ENCODE results near the gene ROR2. TPM values are rescaled to one million over a fixed set of nuclear protein-coding genes. Genes with fewer than 3 reads are reported as not detected.

The ROR2 gene
- total and polyA plus RNA-seq, 2 donors (not counting 3 experiments of a cell fraction or from before 2014, with no cell fraction given): not detected

- Histone ChIP-seq H3K9ac (replicated peaks; ENCODE audit: extremely low read depth, insufficient read depth, low read length) (no peak overlapping the region), H3K79me2 (ENCODE audit: control insufficient read depth, insufficient read depth, low read length) (no peaks in the 10 kb centered on the region), H2AFZ (ENCODE audit: low read depth, low read length) (no peak overlapping the region), H3K27ac (ENCODE audit: insufficient read depth, low read depth, low read length) (no peak overlapping the region), H3K9me1 (replicated peaks; ENCODE audit: control insufficient read depth, extremely low read depth, insufficient read depth, low read length) (no peaks in the 10 kb centered on the region), H4K20me1 (replicated peaks; ENCODE audit: control insufficient read depth, extremely low read depth, insufficient read depth, low read length) (no peaks in the 10 kb centered on the region), H3K9me3 (replicated peaks; ENCODE audit: control insufficient read depth, insufficient read depth, low read length) (no peaks in the 10 kb centered on the region), H3K4me3 (replicated peaks in 1 of 3; ENCODE audit: insufficient read depth in 1 of 3, low read depth in 1 of 3, low read length in 3 of 3) (no peak overlapping the region), H3K27me3 (ENCODE audit: control insufficient read depth in 2 of 2, insufficient read depth in 2 of 2, low read length in 2 of 2) (no peaks in the 10 kb centered on the region), H3K4me2 (ENCODE audit: insufficient read depth, low read length) (no peak overlapping the region), H3K4me1 (ENCODE audit: control insufficient read depth, extremely low read depth, insufficient read depth, low read length) (no peaks in the 10 kb centered on the region), H3K36me3 (ENCODE audit: control insufficient read depth in 2 of 2, extremely low read depth in 1 of 2, insufficient read depth in 2 of 2, low read length in 2 of 2) (no peaks in the 10 kb centered on the region)
- ChIA-PET CTCF (no interaction called here), POLR2A (no interaction called here)
- FAIRE-seq (peak; percentile 4), DNase-seq (ENCODE audit: low read depth, low spot score) (no peak)
- intact Hi-C loops (cut with micrococcal nuclease) (no loop called here), dilution Hi-C loops (cut with MboI; ENCODE audit: extremely low pct_ligation_motif_present, low sequenced_read_pairs) (no loop called here)
- BruUV-seq (replicated peaks): no TSS peak
- TF ChIP-seq FOS (IDR thresholded peaks at IDR 0.05; ENCODE audit: borderline replicate concordance, insufficient read depth, low read length) (no peak), EZH2 (IDR thresholded peaks at IDR 0.05; ENCODE audit: borderline replicate concordance, low read depth, low read length, severe bottlenecking) (no peak)
Measured at GRCh38 chr9:91711755-91712601, 238.1 kb downstream of the ROR2 start.

DNA sequence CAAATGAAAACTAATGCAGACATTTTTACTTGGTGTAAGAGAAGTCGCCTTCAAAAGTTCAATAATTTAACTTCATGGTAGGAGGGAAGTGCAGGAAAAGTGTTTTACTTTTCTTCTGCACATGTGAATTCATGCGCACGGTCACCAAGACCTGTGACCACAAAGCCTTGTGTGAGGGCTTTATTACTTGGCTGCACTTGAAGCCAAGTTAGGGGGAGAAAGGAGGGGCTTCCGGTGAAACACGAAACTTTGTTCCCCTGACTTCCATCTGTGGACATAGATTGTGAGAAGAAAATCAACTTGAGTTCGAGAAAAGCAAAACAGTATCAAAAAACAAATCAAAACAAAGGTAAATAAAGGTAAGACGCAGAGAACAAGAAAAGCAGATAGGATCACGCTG is 239.9 kb downstream of the ROR2 start:
- H3K4me1 ChIP-seq (ENCODE audit: control insufficient read depth, extremely low read depth, insufficient read depth, low read length): no peaks in the 10 kb centered on the region
- ChIA-PET POLR2A (no interaction called here), CTCF (no interaction called here)
- H3K9ac ChIP-seq (replicated peaks; ENCODE audit: extremely low read depth, insufficient read depth, low read length): no peak overlapping the region
- H3K36me3 ChIP-seq (ENCODE audit: control insufficient read depth in 2 of 2, extremely low read depth in 1 of 2, insufficient read depth in 2 of 2, low read length in 2 of 2): no peaks in the 10 kb centered on the region
- H3K4me2 ChIP-seq (ENCODE audit: insufficient read depth, low read length): no peak overlapping the region
- TF ChIP-seq GATA2 (IDR thresholded peaks at IDR 0.05; ENCODE audit: insufficient read depth, insufficient read length, low read depth, low read length): no peak
- no peak for TF ChIP-seq POLR2AphosphoS5 (IDR thresholded peaks at IDR 0.05; ENCODE audit: insufficient read depth, low read depth, low read length)
- no peak for TF ChIP-seq JUN (IDR thresholded peaks at IDR 0.05; ENCODE audit: borderline replicate concordance, insufficient read depth, insufficient read length, low read depth)
- TF ChIP-seq, protein P1, sequence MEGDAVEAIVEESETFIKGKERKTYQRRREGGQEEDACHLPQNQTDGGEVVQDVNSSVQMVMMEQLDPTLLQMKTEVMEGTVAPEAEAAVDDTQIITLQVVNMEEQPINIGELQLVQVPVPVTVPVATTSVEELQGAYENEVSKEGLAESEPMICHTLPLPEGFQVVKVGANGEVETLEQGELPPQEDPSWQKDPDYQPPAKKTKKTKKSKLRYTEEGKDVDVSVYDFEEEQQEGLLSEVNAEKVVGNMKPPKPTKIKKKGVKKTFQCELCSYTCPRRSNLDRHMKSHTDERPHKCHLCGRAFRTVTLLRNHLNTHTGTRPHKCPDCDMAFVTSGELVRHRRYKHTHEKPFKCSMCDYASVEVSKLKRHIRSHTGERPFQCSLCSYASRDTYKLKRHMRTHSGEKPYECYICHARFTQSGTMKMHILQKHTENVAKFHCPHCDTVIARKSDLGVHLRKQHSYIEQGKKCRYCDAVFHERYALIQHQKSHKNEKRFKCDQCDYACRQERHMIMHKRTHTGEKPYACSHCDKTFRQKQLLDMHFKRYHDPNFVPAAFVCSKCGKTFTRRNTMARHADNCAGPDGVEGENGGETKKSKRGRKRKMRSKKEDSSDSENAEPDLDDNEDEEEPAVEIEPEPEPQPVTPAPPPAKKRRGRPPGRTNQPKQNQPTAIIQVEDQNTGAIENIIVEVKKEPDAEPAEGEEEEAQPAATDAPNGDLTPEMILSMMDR (IDR thresholded peaks at IDR 0.05; ENCODE audit: extremely low read depth in 1 of 2, insufficient read depth in 1 of 2, low read depth in 1 of 2, low read length in 2 of 2): no peak
- no peak for TF ChIP-seq MYC (IDR thresholded peaks at IDR 0.05; ENCODE audit: low read depth, low read length)
- TF ChIP-seq MAX (IDR thresholded peaks at IDR 0.05; ENCODE audit: insufficient read depth, insufficient read length): no peak
- no peak for TF ChIP-seq FOS (IDR thresholded peaks at IDR 0.05; ENCODE audit: borderline replicate concordance, insufficient read depth, low read length)
- no peak for TF ChIP-seq POLR2A (IDR thresholded peaks at IDR 0.05; ENCODE audit: low read depth, low read length)
- TF ChIP-seq EZH2 (IDR thresholded peaks at IDR 0.05; ENCODE audit: borderline replicate concordance, low read depth, low read length, severe bottlenecking): no peak
- no peak overlapping the region for H3K4me3 ChIP-seq (replicated peaks in 1 of 3; ENCODE audit: insufficient read depth in 1 of 3, low read depth in 1 of 3, low read length in 3 of 3)
- no peaks in the 10 kb centered on the region for H3K79me2 ChIP-seq (ENCODE audit: control insufficient read depth, insufficient read depth, low read length)
- FAIRE-seq: no peak
- H3K27ac ChIP-seq (ENCODE audit: insufficient read depth, low read depth, low read length): no peak overlapping the region
- intact Hi-C loops (cut with micrococcal nuclease) (no loop called here), dilution Hi-C loops (cut with MboI; ENCODE audit: extremely low pct_ligation_motif_present, low sequenced_read_pairs) (no loop called here)
- no peak for DNase-seq (ENCODE audit: low read depth, low spot score)
- no peaks in the 10 kb centered on the region for H4K20me1 ChIP-seq (replicated peaks; ENCODE audit: control insufficient read depth, extremely low read depth, insufficient read depth, low read length)
- no peak overlapping the region for H2AFZ ChIP-seq (ENCODE audit: low read depth, low read length)
- no peaks in the 10 kb centered on the region for H3K27me3 ChIP-seq (ENCODE audit: control insufficient read depth in 2 of 2, insufficient read depth in 2 of 2, low read length in 2 of 2)
- no TSS peak for BruUV-seq (replicated peaks)
- H3K9me3 ChIP-seq (replicated peaks; ENCODE audit: control insufficient read depth, insufficient read depth, low read length): no peaks in the 10 kb centered on the region
- no peaks in the 10 kb centered on the region for H3K9me1 ChIP-seq (replicated peaks; ENCODE audit: control insufficient read depth, extremely low read depth, insufficient read depth, low read length)

All from endothelial cell of umbilical vein (primary cell).